Amniotic epithelial cell (primary cell): ENCODE data around the gene PPP6R1.
A peak's percentile ranks its signal among the peaks of the same experiment; 100 is the strongest.
"Not testable (repeated sequence)": the region's sequence is repeated elsewhere in the genome, so short reads cannot be mapped to it uniquely, and the experiment has no call there.

Source experiments
- DNase-seq: peaks from one replicate; pipeline ENCODE4 v3.0.0-alpha.2; 2010; ENCODE audit warnings: low read depth

PPP6R1 gene

GRCh38 chr19:55223291-55224037 is 35.4 kb downstream of the PPP6R1 start:
- DNase-seq = no peak

- DNase-seq = no peak
These were observed 38.3 kb downstream of the PPP6R1 start for GRCh38 chr19:55220525-55220924.

- peak; percentile 99 for DNase-seq
These were observed 42.2 kb downstream of the PPP6R1 start for GRCh38 chr19:55216461-55217198.

GRCh38 chr19:55213547-55213946 is 45.3 kb downstream of the PPP6R1 start:
- no peak for DNase-seq

- DNase-seq = no peak
These were observed 46.4 kb downstream of the PPP6R1 start for GRCh38 chr19:55212447-55212846.

GRCh38 chr19:55209693-55210472 is 48.9 kb downstream of the PPP6R1 start:
- DNase-seq = peak; percentile 93

GRCh38 chr19:55208880-55209692 is 49.7 kb downstream of the PPP6R1 start, which contains the start of gene PTPRH:
Gene PTPRH, minus strand, starts transcription at chr19:55209501. Its CDS starts 68 bp downstream, at chr19:55209433.
- DNase-seq = no peak

- peak; percentile 98 for DNase-seq
These were observed 51.9 kb downstream of the PPP6R1 start for GRCh38 chr19:55206664-55207500.

GRCh38 chr19:55202199-55202598 is 56.6 kb downstream of the PPP6R1 start:
- DNase-seq = not testable (repeated sequence)

GRCh38 chr19:55199620-55200204 is 59.1 kb downstream of the PPP6R1 start:
- DNase-seq = no peak

GRCh38 chr19:55198651-55199050 is 60.2 kb downstream of the PPP6R1 start:
- DNase-seq = no peak

- DNase-seq = no peak
These were observed 61.3 kb downstream of the PPP6R1 start for GRCh38 chr19:55197528-55197927.

GRCh38 chr19:55196803-55197202 is 62.0 kb downstream of the PPP6R1 start:
- no peak for DNase-seq

GRCh38 chr19:55193481-55193880 is 65.3 kb downstream of the PPP6R1 start:
- DNase-seq = no peak

GRCh38 chr19:55189403-55189835 is 69.4 kb downstream of the PPP6R1 start:
- peak; percentile 99 for DNase-seq

- DNase-seq = no peak
These were observed 70.2 kb downstream of the PPP6R1 start for GRCh38 chr19:55188625-55189024.

GRCh38 chr19:55186080-55186479 is 72.7 kb downstream of the PPP6R1 start:
- no peak for DNase-seq

- no peak for DNase-seq
These were observed 77.1 kb downstream of the PPP6R1 start for GRCh38 chr19:55181740-55182139.
